PC-9 (cell line): ENCODE measurements around the gene DMPK. TPM values are rescaled to one million over a fixed set of nuclear protein-coding genes. Genes with fewer than 3 reads are reported as not detected.

Experiments
- BruUV-seq: library from RNA; stranded (reverse); fragments of 400-500 nt; replicated peaks from 2 replicates; lab custom pipeline; 2021; lab: Mats Ljungman, UMichigan
- CTCF ChIA-PET: fragments of 300-600 bp; sonication (Branson Sonifier 250); formaldehyde crosslinking; loops from one replicate; lab custom pipeline; 2022; ENCODE audit warnings: antibody characterized with exemption; lab: Charles Lee
- POLR2A ChIA-PET: fragments of 300-600 bp; sonication (Branson Sonifier 250); formaldehyde crosslinking; loops from one replicate; lab custom pipeline; 2022; ENCODE audit warnings: antibody characterized with exemption; ENCODE audit not compliant: unreplicated experiment; lab: Charles Lee
- DNase-seq, 2 experiments: peaks; one replicate each; pipeline versions ENCODE4 v3.0.0 to v3.0.0-alpha.2; 2015 to 2022; ENCODE audit warnings: mixed read lengths in 1 of 2
- H2AFZ ChIP-seq: fragments of 200-600 bp; sonication (generic); 2 replicates; pipeline ENCODE4 v1.8.1; 2017; ENCODE audit warnings: antibody characterized with exemption
- H3F3A ChIP-seq: fragments of 200-600 bp; sonication (generic); 2 replicates; pipeline ENCODE4 v1.8.1; 2017; ENCODE audit warnings: antibody characterized with exemption, mild to moderate bottlenecking, low read depth; ENCODE audit not compliant: insufficient read depth
- H3K27ac ChIP-seq: fragments of 200-600 bp; sonication (generic); 2 replicates; pipeline ENCODE4 v1.6.1; 2016; ENCODE audit warnings: mixed run types
- H3K27me3 ChIP-seq: fragments of 200-600 bp; sonication (generic); 2 replicates; pipeline ENCODE4 v1.6.1; 2016; ENCODE audit warnings: low read depth, mixed run types; ENCODE audit not compliant: insufficient read depth
- H3K36me3 ChIP-seq: fragments of 200-600 bp; sonication (generic); 2 replicates; pipeline ENCODE4 v1.6.1; 2016; ENCODE audit warnings: low read depth, mixed run types
- H3K4me1 ChIP-seq: fragments of 200-600 bp; sonication (generic); replicated peaks from 2 replicates; pipeline ENCODE4 v1.6.1; 2016; ENCODE audit warnings: mixed run types; ENCODE audit not compliant: insufficient read depth
- H3K4me2 ChIP-seq: fragments of 200-600 bp; sonication (generic); 2 replicates; pipeline ENCODE4 v1.6.1; 2017; ENCODE audit warnings: mixed run types
- H3K4me3 ChIP-seq: fragments of 200-600 bp; sonication (generic); 2 replicates; pipeline ENCODE4 v1.6.1; 2016; ENCODE audit warnings: mixed run types
- H3K79me2 ChIP-seq: fragments of 200-600 bp; sonication (generic); 2 replicates; pipeline ENCODE4 v1.6.1; 2017; ENCODE audit warnings: low read depth, mixed run types
- H3K9me2 ChIP-seq: fragments of 200-600 bp; sonication (generic); 2 replicates; pipeline ENCODE4 v1.8.1; 2017; ENCODE audit warnings: mild to moderate bottlenecking; ENCODE audit not compliant: insufficient read depth
- H3K9me3 ChIP-seq: fragments of 200-600 bp; sonication (generic); 2 replicates; pipeline ENCODE4 v1.8.1; 2016; ENCODE audit warnings: low read depth; ENCODE audit not compliant: insufficient read depth
- H4K20me1 ChIP-seq: fragments of 200-600 bp; sonication (generic); 2 replicates; pipeline ENCODE4 v1.8.1; 2017; ENCODE audit not compliant: insufficient read depth
- EZH2 ChIP-seq: fragments of 200-600 bp; sonication (generic); IDR thresholded peaks from 2 replicates; pipeline ENCODE4 v1.8.0; 2017; ENCODE audit warnings: antibody characterized with exemption, low read depth
- intact Hi-C: fragments of 100-400 bp; cut with micrococcal nuclease; formaldehyde crosslinking; loops from one replicate; pipeline ENCODE4 v1.10.0; 2022; ENCODE audit not compliant: unreplicated experiment
- total RNA-seq: library from RNA; stranded (reverse); gene quantifications from 2 replicates; pipeline ENCODE4 v1.2.3, GENCODE V29; 2021
- TF ChIP-seq, protein P1 (sequence below): fragments of 200-600 bp; sonication (generic); conservative IDR thresholded peaks from 2 replicates; pipeline ENCODE4 v1.6.1; 2017; ENCODE audit warnings: mixed run types, antibody characterized with exemption, mild to moderate bottlenecking, moderate library complexity

The DMPK gene
- total RNA-seq, 1 experiment from 2014 or later, result 110 TPM

GRCh38 chr19:45772912-45773311, 9.4 kb downstream of the DMPK start:
- no TSS peak for BruUV-seq
- POLR2A ChIA-PET, result interaction anchor here (0.9 to 1.0 kb wide), 2 partner anchors 10 to 55 kb away, joined by 3 to 4 read pairs; no protein-coding TSS in a partner anchor
- CTCF ChIA-PET, result no interaction called here
- Histone ChIP-seq H3F3A (peaks cover 70% of the 10 kb centered on the region; the same call in 1 of the 2 replicates), H3K27ac (no peak overlapping the region), H3K4me3 (no peak overlapping the region), H3K9me3 (no peaks in the 10 kb centered on the region), H3K9me2 (no peaks in the 10 kb centered on the region), H3K36me3 (peaks cover 21% of the 10 kb centered on the region; the same call in 1 of the 2 replicates), H3K27me3 (no peaks in the 10 kb centered on the region), H3K4me1 (peaks cover 7% of the 10 kb centered on the region; the same call in 1 of the 2 replicates), H3K4me2 (no peak overlapping the region), H4K20me1 (peaks cover 5% of the 10 kb centered on the region), H3K79me2 (no peaks in the 10 kb centered on the region), H2AFZ (no peak overlapping the region)
- TF ChIP-seq EZH2, result no peak
- TF ChIP-seq, protein P1, sequence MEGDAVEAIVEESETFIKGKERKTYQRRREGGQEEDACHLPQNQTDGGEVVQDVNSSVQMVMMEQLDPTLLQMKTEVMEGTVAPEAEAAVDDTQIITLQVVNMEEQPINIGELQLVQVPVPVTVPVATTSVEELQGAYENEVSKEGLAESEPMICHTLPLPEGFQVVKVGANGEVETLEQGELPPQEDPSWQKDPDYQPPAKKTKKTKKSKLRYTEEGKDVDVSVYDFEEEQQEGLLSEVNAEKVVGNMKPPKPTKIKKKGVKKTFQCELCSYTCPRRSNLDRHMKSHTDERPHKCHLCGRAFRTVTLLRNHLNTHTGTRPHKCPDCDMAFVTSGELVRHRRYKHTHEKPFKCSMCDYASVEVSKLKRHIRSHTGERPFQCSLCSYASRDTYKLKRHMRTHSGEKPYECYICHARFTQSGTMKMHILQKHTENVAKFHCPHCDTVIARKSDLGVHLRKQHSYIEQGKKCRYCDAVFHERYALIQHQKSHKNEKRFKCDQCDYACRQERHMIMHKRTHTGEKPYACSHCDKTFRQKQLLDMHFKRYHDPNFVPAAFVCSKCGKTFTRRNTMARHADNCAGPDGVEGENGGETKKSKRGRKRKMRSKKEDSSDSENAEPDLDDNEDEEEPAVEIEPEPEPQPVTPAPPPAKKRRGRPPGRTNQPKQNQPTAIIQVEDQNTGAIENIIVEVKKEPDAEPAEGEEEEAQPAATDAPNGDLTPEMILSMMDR, result no peak
- no peak for DNase-seq
- intact Hi-C loops, result no loop called here

GRCh38 chr19:45772130-45772840, 10.0 kb downstream of the DMPK start:
- Histone ChIP-seq H3K79me2 (no peaks in the 10 kb centered on the region), H3K9me3 (no peaks in the 10 kb centered on the region), H4K20me1 (peaks cover 4% of the 10 kb centered on the region; the same call in 1 of the 2 replicates), H3K36me3 (peaks cover 16% of the 10 kb centered on the region; the same call in 1 of the 2 replicates), H3K4me2 (no peak overlapping the region), H3K9me2 (no peaks in the 10 kb centered on the region), H2AFZ (no peak overlapping the region), H3F3A (peaks cover 74% of the 10 kb centered on the region; the same call in 1 of the 2 replicates), H3K4me1 (peaks cover 7% of the 10 kb centered on the region; the same call in 1 of the 2 replicates), H3K27ac (peak overlapping the region; percentile 24; the same call in 1 of the 2 replicates), H3K27me3 (no peaks in the 10 kb centered on the region), H3K4me3 (no peak overlapping the region)
- DNase-seq, result peak in 1 of 2 experiments; percentile 51
- no peak for TF ChIP-seq EZH2
- TF ChIP-seq, protein P1, result no peak
- intact Hi-C loops, result no loop called here
- ChIA-PET CTCF (no interaction called here), POLR2A (interaction anchor here (0.6 to 1.0 kb wide), 5 partner anchors 11 to 95 kb away, joined by 3 to 5 read pairs (median 4); no protein-coding TSS in a partner anchor)
- no TSS peak for BruUV-seq

DNA sequence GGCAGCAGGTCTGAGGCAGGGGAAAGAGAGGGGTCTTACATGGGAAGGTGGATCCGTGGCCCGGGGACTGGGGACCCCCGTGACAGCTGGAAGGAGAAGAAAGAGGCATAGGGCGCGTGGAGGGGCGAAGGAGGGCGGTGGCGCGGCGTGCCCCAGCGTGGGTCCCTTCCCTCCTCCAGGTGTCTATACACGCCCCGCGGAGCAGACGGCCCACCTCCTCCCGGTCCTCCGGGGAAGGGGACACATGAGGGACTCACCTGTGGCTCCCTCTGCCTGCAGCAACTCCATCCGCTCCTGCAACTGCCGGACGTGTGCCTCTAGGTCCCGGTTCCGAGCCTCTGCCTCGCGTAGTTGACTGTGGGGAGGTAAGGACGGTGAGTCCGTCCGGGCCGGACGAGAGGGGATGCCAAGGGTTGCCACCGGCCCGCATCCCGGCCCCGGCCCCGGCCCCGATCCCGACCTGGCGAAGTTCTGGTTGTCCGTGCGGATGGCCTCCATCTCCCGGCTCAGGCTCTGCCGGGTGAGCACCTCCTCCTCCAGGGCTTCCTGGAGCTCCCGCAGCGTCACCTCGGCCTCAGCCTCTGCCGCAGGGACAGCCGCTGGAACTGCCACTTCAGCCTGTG, 10.9 kb downstream of the DMPK start:
- BruUV-seq, result no TSS peak
- H3K27ac ChIP-seq, result no peak overlapping the region
- no peak for DNase-seq
- H3K27me3 ChIP-seq, result no peaks in the 10 kb centered on the region
- H3K9me2 ChIP-seq, result no peaks in the 10 kb centered on the region
- H3F3A ChIP-seq, result peaks cover 65% of the 10 kb centered on the region; the same call in 1 of the 2 replicates
- ChIA-PET POLR2A (interaction anchor here (0.6 to 1.0 kb wide), 3 partner anchors 22 to 76 kb away, joined by 3 to 4 read pairs (median 3); no protein-coding TSS in a partner anchor), CTCF (interaction anchor here (0.5 to 0.7 kb wide), 2 partner anchors 11 to 744 kb away, joined by 3 to 5 read pairs; partner anchors contain the start of gene DMPK)
- no peak overlapping the region for H3K4me3 ChIP-seq
- peaks cover 9% of the 10 kb centered on the region; the same call in 1 of the 2 replicates for H3K36me3 ChIP-seq
- intact Hi-C loops, result no loop called here
- H3K9me3 ChIP-seq, result no peaks in the 10 kb centered on the region
- H4K20me1 ChIP-seq, result no peaks in the 10 kb centered on the region
- TF ChIP-seq EZH2, result no peak
- H3K79me2 ChIP-seq, result no peaks in the 10 kb centered on the region
- no peak overlapping the region for H3K4me2 ChIP-seq
- peaks cover 16% of the 10 kb centered on the region for H3K4me1 ChIP-seq
- H2AFZ ChIP-seq, result no peak overlapping the region
